IMR-90 (cell line): ENCODE results near the gene DNM3. TPM values are rescaled to one million over a fixed set of nuclear protein-coding genes. Genes with fewer than 3 reads are reported as not detected.

Experiments
- ATAC-seq: fragments of 200-7000 bp; cut with Tn5 transposase; 2 replicates; pipeline ENCODE4 v1.9.1; 2020; ENCODE audit warnings: low read depth, mild to moderate bottlenecking, moderate library complexity
- BruUV-seq: library from RNA; stranded (reverse); fragments of 400-500 nt; replicated peaks from 2 replicates; lab custom pipeline; 2021; lab: Mats Ljungman, UMichigan
- CTCF ChIA-PET: fragments of 300-600 bp; formaldehyde crosslinking; extraction: SDS; loops from one replicate; lab custom pipeline; 2021; ENCODE audit warnings: antibody characterized with exemption; lab: Yijun Ruan, JAX
- POLR2A ChIA-PET: fragments of 300-600 bp; sonication (Branson Sonifier 250); formaldehyde crosslinking; loops from one replicate; lab custom pipeline; 2022; ENCODE audit warnings: antibody characterized with exemption; ENCODE audit not compliant: unreplicated experiment; lab: Charles Lee
- DNase-seq: peaks from one replicate; pipeline ENCODE4 v3.0.0; 2013
- H2AFZ ChIP-seq: replicated peaks from 2 replicates; pipeline ENCODE3; 2013; ENCODE audit warnings: low read length, mild to moderate bottlenecking; ENCODE audit not compliant: poor library complexity
- H2AK5ac ChIP-seq: 2 replicates; pipeline ENCODE4 v1.6.1; 2013; ENCODE audit warnings: low read depth, low read length, inconsistent platforms
- H2AK9ac ChIP-seq: replicated peaks from 2 replicates; pipeline ENCODE3; 2013; ENCODE audit warnings: mild to moderate bottlenecking, low read depth, low read length, moderate library complexity; ENCODE audit not compliant: poor library complexity
- H2BK120ac ChIP-seq: 2 replicates; pipeline ENCODE4 v1.6.1; 2013; ENCODE audit warnings: low read depth, low read length, inconsistent platforms
- H2BK15ac ChIP-seq: 3 replicates; pipeline ENCODE4 v1.6.1; 2013; ENCODE audit warnings: low read depth, low read length, inconsistent platforms
- H2BK20ac ChIP-seq: 2 replicates; pipeline ENCODE4 v1.6.1; 2013; ENCODE audit warnings: low read depth, mild to moderate bottlenecking, inconsistent platforms, low read length, moderate library complexity
- H2BK5ac ChIP-seq: 2 replicates; pipeline ENCODE4 v1.6.1; 2013; ENCODE audit warnings: mild to moderate bottlenecking, low read depth, low read length, inconsistent platforms; ENCODE audit not compliant: poor library complexity, severe bottlenecking
- H3K14ac ChIP-seq: replicated peaks from 2 replicates; pipeline ENCODE4 v1.6.1; 2013; ENCODE audit warnings: low read depth, low read length, inconsistent platforms
- H3K18ac ChIP-seq: 2 replicates; pipeline ENCODE4 v1.6.1; 2013; ENCODE audit warnings: low read depth, low read length, control low read depth
- H3K23ac ChIP-seq: 2 replicates; pipeline ENCODE4 v1.6.1; 2013; ENCODE audit warnings: low read depth, low read length, inconsistent platforms
- H3K27ac ChIP-seq: 2 replicates; pipeline ENCODE4 v1.5.1; 2013; ENCODE audit warnings: mild to moderate bottlenecking, control low read depth, low read length; ENCODE audit not compliant: insufficient read depth
- H3K27me3 ChIP-seq: 2 replicates; pipeline ENCODE4 v1.6.1; 2013; ENCODE audit warnings: low read length; ENCODE audit not compliant: control insufficient read depth, insufficient read depth
- H3K36me3 ChIP-seq: 2 replicates; pipeline ENCODE4 v1.6.1; 2013; ENCODE audit warnings: low read length, mixed read lengths; ENCODE audit not compliant: control insufficient read depth, insufficient read depth
- H3K4ac ChIP-seq: 2 replicates; pipeline ENCODE4 v1.6.1; 2013; ENCODE audit warnings: low read depth, low read length, inconsistent platforms
- H3K4me1 ChIP-seq: 2 replicates; pipeline ENCODE4 v1.6.1; 2013; ENCODE audit warnings: low read length, mixed read lengths; ENCODE audit not compliant: control insufficient read depth, insufficient read depth
- H3K4me2 ChIP-seq: 2 replicates; pipeline ENCODE4 v1.6.1; 2013; ENCODE audit warnings: low read depth, mild to moderate bottlenecking, control low read depth, low read length, moderate library complexity
- H3K4me3 ChIP-seq: 2 replicates; pipeline ENCODE4 v1.5.1; 2013; ENCODE audit warnings: low read depth, mild to moderate bottlenecking, control low read depth, low read length, moderate library complexity; ENCODE audit not compliant: insufficient read depth
- H3K56ac ChIP-seq: 2 replicates; pipeline ENCODE4 v1.6.1; 2013; ENCODE audit warnings: low read length, inconsistent platforms; ENCODE audit not compliant: insufficient read depth; ENCODE audit errors: extremely low read depth
- H3K79me1 ChIP-seq, 2 experiments: 2 replicates each; pipeline ENCODE4 v1.6.1; 2013; ENCODE audit warnings: low read length in 2 of 2, inconsistent platforms in 1 of 2, low read depth in 1 of 2
- H3K9ac ChIP-seq: 2 replicates; pipeline ENCODE4 v1.6.1; 2013; ENCODE audit warnings: low read depth, low read length, control low read depth
- H3K9me1 ChIP-seq: 2 replicates; pipeline ENCODE4 v1.6.1; 2013; ENCODE audit warnings: low read length, inconsistent platforms; ENCODE audit not compliant: insufficient read depth
- H3K9me3 ChIP-seq: 2 replicates; pipeline ENCODE4 v1.6.1; 2013; ENCODE audit warnings: low read length; ENCODE audit not compliant: control insufficient read depth, insufficient read depth
- H4K20me1 ChIP-seq: 2 replicates; pipeline ENCODE4 v1.6.1; 2013; ENCODE audit warnings: low read length, inconsistent platforms; ENCODE audit not compliant: insufficient read depth
- H4K5ac ChIP-seq: 2 replicates; pipeline ENCODE4 v1.6.1; 2013; ENCODE audit warnings: mild to moderate bottlenecking, low read depth, low read length, control low read depth
- H4K8ac ChIP-seq, 2 experiments: 2 replicates each; pipeline ENCODE4 v1.6.1; 2013; ENCODE audit warnings: low read depth in 2 of 2, low read length in 2 of 2, control low read depth in 1 of 2, inconsistent platforms in 1 of 2
- H4K91ac ChIP-seq: 2 replicates; pipeline ENCODE4 v1.6.1; 2013; ENCODE audit warnings: low read depth, low read length, inconsistent platforms; ENCODE audit not compliant: insufficient read depth
- BHLHE40 ChIP-seq: fragments of 150-350 bp; IDR thresholded peaks from 2 replicates; pipeline ENCODE4 v1.6.1; 2016; ENCODE audit warnings: mild to moderate bottlenecking, low read depth, low read length
- CEBPB ChIP-seq: IDR thresholded peaks from 2 replicates; pipeline ENCODE4 v1.6.1; 2012; ENCODE audit warnings: low read depth, low read length, improper control_type of control experiment
- CHD1 ChIP-seq: IDR thresholded peaks from 2 replicates; pipeline ENCODE4 v1.6.1; 2012; ENCODE audit warnings: low read depth, low read length, improper control_type of control experiment
- CTCF ChIP-seq: conservative IDR thresholded peaks from 2 replicates; pipeline ENCODE4 v1.5.1; 2012; ENCODE audit warnings: mild to moderate bottlenecking, low read depth, low read length, improper control_type of control experiment
- FOS ChIP-seq: fragments of 150-350 bp; IDR thresholded peaks from 2 replicates; pipeline ENCODE4 v1.6.1; 2016; ENCODE audit warnings: low read depth, low read length
- MAZ ChIP-seq: IDR thresholded peaks from 2 replicates; pipeline ENCODE4 v1.6.1; 2012; ENCODE audit warnings: low read depth, mild to moderate bottlenecking, low read length, improper control_type of control experiment, moderate library complexity, borderline replicate concordance
- MXI1 ChIP-seq: IDR thresholded peaks from 2 replicates; pipeline ENCODE4 v1.6.1; 2012; ENCODE audit warnings: low read depth, mild to moderate bottlenecking, low read length, moderate library complexity, borderline replicate concordance
- NFE2L2 ChIP-seq: fragments of 150-350 bp; IDR thresholded peaks from 2 replicates; pipeline ENCODE4 v1.6.1; 2016; ENCODE audit warnings: low read depth, mild to moderate bottlenecking, low read length
- RAD21 ChIP-seq: IDR thresholded peaks from 2 replicates; pipeline ENCODE4 v1.6.1; 2012; ENCODE audit warnings: low read length, improper control_type of control experiment
- RCOR1 ChIP-seq: IDR thresholded peaks from 2 replicates; pipeline ENCODE4 v1.6.1; 2012; ENCODE audit warnings: mild to moderate bottlenecking, low read length, improper control_type of control experiment; ENCODE audit not compliant: insufficient replicate concordance
- RFX5 ChIP-seq: IDR thresholded peaks from 2 replicates; pipeline ENCODE4 v1.8.0; 2012; ENCODE audit warnings: low read depth, mild to moderate bottlenecking, low read length, moderate library complexity
- SMC3 ChIP-seq: fragments of 150-350 bp; IDR thresholded peaks from 2 replicates; pipeline ENCODE4 v1.6.1; 2016; ENCODE audit warnings: low read depth, mild to moderate bottlenecking, antibody characterized with exemption, low read length, moderate library complexity
- USF2 ChIP-seq: fragments of 150-350 bp; IDR thresholded peaks from 2 replicates; pipeline ENCODE4 v1.6.1; 2017; ENCODE audit warnings: mild to moderate bottlenecking, antibody characterized with exemption, low read length, low read depth
- WGBS, 2 experiments: methylation state at CpG; one replicate each; pipeline versions ENCODE4 v1.1.5 to v1.1.7; 2013; ENCODE audit warnings: missing lambda C conversion rate in 2 of 2; ENCODE audit not compliant: insufficient read length in 1 of 2; ENCODE audit errors: extremely low coverage in 2 of 2; 5-methylcytosine and 5-hydroxymethylcytosine counted together
- dilution Hi-C: fragments of 300-500 bp; cut with HindIII; formaldehyde crosslinking; loops from one replicate; pipeline ENCODE4 v1.14.3; 2018; ENCODE audit warnings: low sequenced_read_pairs; ENCODE audit not compliant: unreplicated experiment
- in situ Hi-C: fragments of 300-500 bp; cut with MboI; formaldehyde crosslinking; loops from 3 replicates; pipeline ENCODE4 v1.14.3; 2019; ENCODE audit warnings: low sequenced_read_pairs, inconsistent platforms, mixed read lengths
- intact Hi-C: fragments of 100-400 bp; cut with micrococcal nuclease; formaldehyde crosslinking; loops from 2 replicates; pipeline ENCODE4 v1.10.0; 2022
- polyA plus RNA-seq, 3 experiments: library from polyadenylated mRNA; depleted of rRNA; stranded (reverse); fragments of >200 nt; gene quantifications; 2 replicates each; pipeline ENCODE4 v1.2.3, GENCODE V29; 2012; ENCODE audit warnings: low replicate concordance in 1 of 3
- total RNA-seq: library from RNA; depleted of rRNA; stranded (reverse); fragments of >200 nt; gene quantifications from 2 replicates; pipeline ENCODE4 v1.2.3, GENCODE V29; 2012

Gene DNM3
- total and polyA plus RNA-seq, 2 of the 4 experiments (the other 2 are of a cell fraction), result 0.36 TPM

GRCh38 chr1:171972846-171973245 lies 131.5 kb downstream of the DNM3 start:
- no peak overlapping the region for H4K5ac ChIP-seq
- H2BK120ac ChIP-seq, result no peak overlapping the region
- no peak overlapping the region for H3K9ac ChIP-seq
- no peak overlapping the region for H3K27ac ChIP-seq
- H3K27me3 ChIP-seq, result no peaks in the 10 kb centered on the region
- H2BK20ac ChIP-seq, result no peak overlapping the region
- H3K14ac ChIP-seq, result no peak overlapping the region
- no peak overlapping the region for H3K56ac ChIP-seq
- TF ChIP-seq BHLHE40 (no peak), MXI1 (no peak), USF2 (no peak), CTCF (no peak), MAZ (no peak), CEBPB (no peak), SMC3 (no peak), RFX5 (no peak), RAD21 (no peak), FOS (no peak), NFE2L2 (no peak), RCOR1 (no peak), CHD1 (no peak)
- H3K9me3 ChIP-seq, result no peaks in the 10 kb centered on the region
- H3K4ac ChIP-seq, result no peak overlapping the region
- in situ Hi-C loops, result no loop called here
- H3K9me1 ChIP-seq, result no peaks in the 10 kb centered on the region
- POLR2A ChIA-PET, result no interaction called here
- dilution Hi-C loops, result no loop called here
- H3K18ac ChIP-seq, result no peak overlapping the region
- H3K36me3 ChIP-seq, result no peaks in the 10 kb centered on the region
- no peaks in the 10 kb centered on the region for H3K4me1 ChIP-seq
- no peak for DNase-seq
- no peaks in the 10 kb centered on the region for H3K79me1 ChIP-seq
- no peak overlapping the region for H3K4me3 ChIP-seq
- no peak overlapping the region for H4K8ac ChIP-seq
- no peak overlapping the region for H3K4me2 ChIP-seq
- no peak overlapping the region for H2AFZ ChIP-seq
- CTCF ChIA-PET, result interaction anchor here (0.7 kb wide), 1 partner anchor 13 kb away, joined by 3 read pairs; no protein-coding TSS in a partner anchor
- H2AK9ac ChIP-seq, result no peak overlapping the region
- intact Hi-C loops, result no loop called here
- no peak overlapping the region for H2AK5ac ChIP-seq
- no peak overlapping the region for H4K91ac ChIP-seq
- H2BK5ac ChIP-seq, result no peak overlapping the region
- ATAC-seq, result no peak
- no CpG with 5 or more reads among the region's 3 CpGs for WGBS, 2 experiments
- H4K20me1 ChIP-seq, result no peaks in the 10 kb centered on the region
- H2BK15ac ChIP-seq, result no peak overlapping the region
- no TSS peak for BruUV-seq
- H3K23ac ChIP-seq, result no peak overlapping the region
